GM18526 (cell line): ENCODE data around the gene CALCR.

ENCODE experiments used
- POLR2A ChIP-seq: IDR thresholded peaks from 3 replicates; pipeline ENCODE4 v1.6.1; 2011; ENCODE audit not compliant: insufficient read length; ENCODE audit errors: extremely low read depth

The CALCR gene

DNA sequence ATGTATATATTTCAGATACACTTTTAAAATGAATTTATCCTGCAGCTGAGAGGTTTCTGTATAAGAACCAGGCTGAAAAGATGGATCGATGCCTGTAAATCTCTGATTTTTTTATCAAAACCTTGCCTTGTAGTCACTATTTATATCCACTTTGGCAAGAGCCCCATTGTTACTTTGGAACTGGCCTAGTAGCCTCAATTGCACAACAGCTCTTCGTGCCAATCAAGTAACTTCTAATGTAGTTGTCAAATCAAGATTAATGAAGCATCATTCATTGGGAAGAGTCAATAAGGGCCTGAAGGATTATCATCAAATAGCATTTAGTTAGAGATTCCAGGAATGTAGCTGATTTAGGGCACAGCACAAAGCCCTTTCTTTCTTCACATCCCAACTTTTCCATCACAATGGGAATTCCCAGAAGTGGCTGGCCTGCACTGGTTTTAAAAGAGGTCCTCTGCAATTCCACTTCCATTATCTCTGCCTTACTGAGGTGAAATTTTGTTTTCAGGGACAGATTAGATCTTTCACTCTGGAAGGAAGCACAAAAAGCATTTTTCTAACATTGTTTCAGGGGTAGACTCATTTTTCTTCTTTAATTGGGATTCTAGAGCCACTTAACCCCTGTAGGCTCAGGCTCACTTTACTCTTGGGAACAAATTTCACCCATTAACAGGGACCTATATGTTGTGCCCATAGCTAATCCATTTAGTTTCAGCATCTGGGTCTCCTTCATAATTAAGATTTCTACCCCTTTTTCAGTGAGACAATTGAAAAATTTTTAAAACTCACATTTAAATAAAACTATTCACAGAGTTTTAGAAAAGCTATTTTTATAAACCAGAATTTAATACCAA is 97.8 kb downstream of the CALCR start:
- no peak for TF ChIP-seq POLR2A

DNA sequence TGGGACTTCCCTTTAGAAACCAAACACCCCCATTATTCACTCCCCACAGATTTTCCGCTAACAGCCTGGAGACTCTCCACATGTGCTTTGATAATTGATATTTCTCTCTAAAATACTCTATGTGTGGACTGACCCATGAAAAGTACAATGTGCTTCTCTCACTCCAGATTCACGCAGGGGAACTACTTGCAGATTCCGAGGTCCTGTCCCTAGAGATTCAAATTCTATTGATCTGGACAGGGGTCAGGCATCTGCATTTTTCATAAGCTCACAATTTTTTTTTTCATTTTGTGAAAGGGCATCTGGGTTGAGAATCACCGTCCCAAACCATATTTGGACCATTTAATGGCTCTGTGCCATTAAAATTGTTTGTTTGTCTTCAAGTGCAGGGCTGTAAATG is 98.7 kb downstream of the CALCR start:
- TF ChIP-seq POLR2A = no peak

DNA sequence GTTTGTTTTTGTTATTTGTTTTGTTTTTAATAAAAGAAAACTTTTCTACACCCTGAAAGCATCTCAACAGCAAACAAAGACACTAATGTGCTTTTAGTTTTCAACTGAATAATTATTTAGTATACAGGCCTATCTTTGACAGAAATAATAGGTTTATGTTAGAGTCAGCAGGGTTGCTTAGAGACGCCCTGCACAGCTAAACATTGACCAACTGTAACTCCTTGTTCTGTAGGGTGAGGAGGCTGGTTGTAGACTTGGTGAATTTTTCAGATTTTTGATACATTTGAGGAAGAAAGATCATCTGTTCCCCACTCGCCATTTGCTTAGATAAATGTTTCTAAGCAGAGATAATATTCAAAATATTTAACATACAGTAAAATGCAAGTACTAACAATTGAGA is 103.1 kb downstream of the CALCR start:
- TF ChIP-seq POLR2A = no peak

DNA sequence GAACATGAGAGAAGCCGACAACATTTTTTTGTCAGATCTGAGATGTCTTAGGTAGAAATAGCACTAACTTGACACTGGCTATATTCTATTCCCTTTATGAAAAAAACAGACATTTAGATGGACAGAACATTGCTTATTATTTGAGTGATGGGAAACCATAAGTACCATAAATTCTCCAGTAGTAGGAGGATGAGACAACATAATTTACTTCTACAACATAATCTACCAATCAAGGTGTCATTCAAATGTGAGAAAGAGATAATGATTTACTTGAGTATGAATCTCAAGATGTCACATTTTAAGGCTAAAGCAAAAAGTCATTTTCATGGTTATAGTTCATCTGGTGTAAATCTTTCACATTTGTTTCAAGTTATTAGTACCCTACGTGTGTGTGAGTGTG is 110.8 kb downstream of the CALCR start:
- no peak for TF ChIP-seq POLR2A

DNA sequence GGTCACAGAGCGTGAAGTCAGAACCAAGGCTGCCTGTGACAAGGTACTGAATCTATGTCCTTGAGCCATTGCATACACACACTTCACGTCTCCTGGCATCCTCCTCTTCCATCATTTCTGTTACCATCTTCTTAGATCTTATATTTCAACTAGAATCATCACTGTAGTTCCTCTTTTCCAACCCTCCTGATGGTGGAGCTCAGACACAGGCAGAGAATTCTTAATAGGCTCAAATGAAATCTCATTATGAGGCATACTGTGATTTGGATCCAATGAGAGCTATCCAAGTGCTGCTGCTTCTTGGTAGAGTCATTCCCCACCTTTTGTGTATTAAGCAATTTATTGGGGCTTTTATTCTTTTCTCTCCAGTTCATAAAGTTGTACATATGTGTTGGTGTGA is 113.2 kb downstream of the CALCR start:
- no peak for TF ChIP-seq POLR2A

GRCh38 chr7:93453262-93453661 is 121.3 kb downstream of the CALCR start:
- no peak for TF ChIP-seq POLR2A

GRCh38 chr7:93448176-93448575 is 126.3 kb downstream of the CALCR start:
- TF ChIP-seq POLR2A = no peak

GRCh38 chr7:93447509-93447908 is 127.0 kb downstream of the CALCR start:
- TF ChIP-seq POLR2A = no peak

GRCh38 chr7:93442478-93443224 is 131.9 kb downstream of the CALCR start:
- no peak for TF ChIP-seq POLR2A

- TF ChIP-seq POLR2A = no peak
Measured at GRCh38 chr7:93435791-93436190, 138.7 kb downstream of the CALCR start.

GRCh38 chr7:93432130-93432529 is 142.4 kb downstream of the CALCR start:
- no peak for TF ChIP-seq POLR2A

GRCh38 chr7:93430917-93431588 is 143.5 kb downstream of the CALCR start:
- TF ChIP-seq POLR2A = no peak

- no peak for TF ChIP-seq POLR2A
Measured at GRCh38 chr7:93429563-93429962, 145.0 kb downstream of the CALCR start.

- no peak for TF ChIP-seq POLR2A
Measured at GRCh38 chr7:93427107-93427506, 147.4 kb downstream of the CALCR start.

GRCh38 chr7:93426155-93426696 is 148.3 kb downstream of the CALCR start:
- TF ChIP-seq POLR2A = no peak
